Hepatocyte (in vitro differentiated cells): ENCODE results near the gene SEMA6C.
"Not testable (repeated sequence)": the region's sequence is repeated elsewhere in the genome, so short reads cannot be mapped to it uniquely, and the experiment has no call there.

ENCODE experiments used
- CTCF ChIP-seq: fragments of 200-600 bp; sonication (generic); IDR thresholded peaks from 2 replicates; pipeline ENCODE4 v1.5.1; 2016; ENCODE audit warnings: antibody characterized with exemption, mild to moderate bottlenecking; ENCODE audit not compliant: poor library complexity
- EZH2phosphoT487 ChIP-seq: fragments of 200-600 bp; sonication (generic); IDR thresholded peaks from one replicate; pipeline ENCODE4 v1.6.1; 2018; ENCODE audit warnings: antibody characterized with exemption, mild to moderate bottlenecking, low read depth, moderate library complexity; ENCODE audit not compliant: unreplicated experiment, severe bottlenecking

GRCh38 chr1:151194894-151195594, 48.6 kb upstream of the SEMA6C start:
- not testable (repeated sequence) for TF ChIP-seq CTCF, EZH2phosphoT487
